SK-MEL-5 (cell line): ENCODE measurements around the gene TPPP. TPM values are rescaled to one million over a fixed set of nuclear protein-coding genes. Genes with fewer than 3 reads are reported as not detected.

Experiments used
- DNase-seq: peaks from one replicate; pipeline ENCODE4 v3.0.0-alpha.2; 2016; ENCODE audit warnings: low read depth, low spot score
- in situ Hi-C: cut with HindIII; loops from 2 replicates; pipeline ENCODE4 v1.10.0; 2016; ENCODE audit warnings: low sequenced_read_pairs, high pct_unique_total_duplicates, low pct_unique_long_range_greater_than_20kb
- total RNA-seq: library from RNA; depleted of rRNA; stranded (reverse); fragments of >200 nt; shearing (Covaris generic); gene quantifications from 2 replicates; pipeline ENCODE4 v1.2.3, GENCODE V29; 2014

Gene TPPP
- total RNA-seq, 1 experiment from 2014 or later: 5.1 TPM

GRCh38 chr5:624118-624950 is 68.8 kb downstream of the TPPP start:
- in situ Hi-C loops: no loop called here
- DNase-seq: no peak

- DNase-seq: no peak
- in situ Hi-C loops: no loop called here
Observed at GRCh38 chr5:623531-623930, 69.6 kb downstream of the TPPP start.

- in situ Hi-C loops: no loop called here
Observed at GRCh38 chr5:622946-623522, 70.1 kb downstream of the TPPP start.

GRCh38 chr5:622359-622758 is 70.8 kb downstream of the TPPP start:
- DNase-seq: no peak
- in situ Hi-C loops: no loop called here

More at GRCh38 chr5:622946-623522, 70.1 kb downstream of the TPPP start:
- DNase-seq: no peak

GRCh38 chr5:621341-621761 is 71.8 kb downstream of the TPPP start:
- in situ Hi-C loops: no loop called here
- no peak for DNase-seq

- no peak for DNase-seq
- in situ Hi-C loops: no loop called here
Observed at GRCh38 chr5:620586-621180, 72.5 kb downstream of the TPPP start.

- no peak for DNase-seq
- in situ Hi-C loops: no loop called here
Observed at GRCh38 chr5:620152-620551, 73.0 kb downstream of the TPPP start.

GRCh38 chr5:619444-619843 is 73.7 kb downstream of the TPPP start:
- no peak for DNase-seq
- in situ Hi-C loops: no loop called here

GRCh38 chr5:618450-618849 is 74.7 kb downstream of the TPPP start:
- in situ Hi-C loops: no loop called here

GRCh38 chr5:617896-618295 is 75.3 kb downstream of the TPPP start:
- in situ Hi-C loops: no loop called here
- no peak for DNase-seq

More at GRCh38 chr5:618450-618849, 74.7 kb downstream of the TPPP start:
- DNase-seq: no peak

GRCh38 chr5:616484-617039 is 76.6 kb downstream of the TPPP start:
- peak; percentile 41 for DNase-seq

GRCh38 chr5:612498-613424 is 80.4 kb downstream of the TPPP start:
- no peak for DNase-seq
- in situ Hi-C loops: no loop called here

More at GRCh38 chr5:616484-617039, 76.6 kb downstream of the TPPP start:
- in situ Hi-C loops: no loop called here

GRCh38 chr5:611731-612486 is 81.2 kb downstream of the TPPP start, which contains the start of gene CEP72:
CEP72 (plus strand) TSS chr5:612340; CDS start chr5:612362, 22 bp downstream.
- peak; percentile 91 for DNase-seq
- in situ Hi-C loops: no loop called here

GRCh38 chr5:610744-611730 is 82.1 kb downstream of the TPPP start:
- in situ Hi-C loops: no loop called here
- DNase-seq: no peak

- in situ Hi-C loops: no loop called here
Observed at GRCh38 chr5:610011-610743, 83.0 kb downstream of the TPPP start.

More at GRCh38 chr5:610011-610743, 83.0 kb downstream of the TPPP start:
- DNase-seq: no peak
